HG02981 (cell line): ENCODE data around the gene NTF4.

Experiments used
- ATAC-seq: cut with Tn5 transposase; IDR thresholded peaks from one replicate; pipeline ENCODE4 v1.9.1; 2021; ENCODE audit warnings: mild to moderate bottlenecking, moderate library complexity; ENCODE audit not compliant: unreplicated experiment

NTF4 gene

GRCh38 chr19:49064768-49065611, at the start of gene NTF4:
TSS of gene NTF4 (minus strand) at chr19:49064818. CDS start at chr19:49061997, 2,821 bp downstream.
- no peak for ATAC-seq

- peak; percentile 43 for ATAC-seq
Observed at GRCh38 chr19:49113762-49114629, 49.4 kb upstream of the NTF4 start, which contains the start of gene LIN7B. TSS of gene LIN7B (plus strand) at chr19:49114370. CDS start at chr19:49114405, 35 bp downstream.

DNA sequence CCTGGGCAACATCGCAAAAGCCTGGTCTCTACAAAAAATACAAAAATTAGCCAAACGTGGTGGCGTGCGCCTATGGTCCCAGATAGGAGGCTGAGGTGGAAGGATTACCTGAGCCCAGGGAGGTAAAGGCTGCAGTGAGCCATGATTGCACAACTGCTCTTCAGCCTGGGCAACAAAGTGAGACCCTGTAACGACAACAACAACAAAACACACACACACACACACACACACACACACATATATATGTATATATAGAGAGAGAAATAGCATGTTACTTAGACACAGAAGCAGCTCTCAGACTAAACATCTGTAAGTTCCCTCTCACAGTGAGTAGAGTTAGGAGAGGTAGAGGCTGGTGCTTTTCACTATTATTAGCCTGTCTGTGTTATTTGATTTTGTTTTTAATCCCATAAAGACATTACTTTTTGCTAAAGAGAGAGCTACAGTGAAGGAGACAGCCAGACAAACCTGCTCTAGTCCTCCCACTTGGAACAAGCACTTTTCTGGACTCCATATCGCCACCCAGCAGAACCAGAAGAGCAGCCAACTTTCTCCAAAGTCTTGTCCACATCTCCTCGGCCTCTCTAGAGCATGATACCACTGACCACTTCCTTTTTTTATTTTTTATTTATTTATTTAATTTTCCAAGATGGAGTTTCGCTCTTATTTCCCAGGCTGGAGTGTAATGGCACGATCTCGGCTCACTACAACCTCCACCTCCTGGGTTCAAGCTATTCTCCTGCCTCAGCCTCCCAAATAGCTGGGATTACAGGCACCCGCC, 46.8 kb upstream of the NTF4 start:
- ATAC-seq, result no peak

DNA sequence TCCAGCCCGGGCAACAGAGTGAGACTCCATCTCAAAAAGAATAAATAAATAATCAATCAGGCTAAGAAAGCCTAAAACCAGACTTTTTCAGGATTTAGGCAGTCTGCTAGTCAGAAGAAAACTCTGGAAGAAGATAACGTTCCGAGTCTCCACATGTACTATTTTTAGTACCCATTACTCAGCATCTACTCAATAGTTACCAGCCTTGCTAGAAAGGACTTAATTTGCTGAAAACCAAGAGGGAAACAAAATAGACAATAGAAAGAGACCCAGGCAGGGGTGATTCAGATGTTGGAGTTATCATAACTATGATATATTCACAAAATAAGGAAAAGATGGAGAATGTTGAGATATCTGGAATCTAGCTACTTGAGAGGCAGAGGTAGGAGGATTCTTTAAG, 45.9 kb upstream of the NTF4 start:
- ATAC-seq, result no peak

GRCh38 chr19:49109569-49110233, 45.1 kb upstream of the NTF4 start:
- ATAC-seq, result no peak

GRCh38 chr19:49109051-49109450, 44.4 kb upstream of the NTF4 start:
- no peak for ATAC-seq

DNA sequence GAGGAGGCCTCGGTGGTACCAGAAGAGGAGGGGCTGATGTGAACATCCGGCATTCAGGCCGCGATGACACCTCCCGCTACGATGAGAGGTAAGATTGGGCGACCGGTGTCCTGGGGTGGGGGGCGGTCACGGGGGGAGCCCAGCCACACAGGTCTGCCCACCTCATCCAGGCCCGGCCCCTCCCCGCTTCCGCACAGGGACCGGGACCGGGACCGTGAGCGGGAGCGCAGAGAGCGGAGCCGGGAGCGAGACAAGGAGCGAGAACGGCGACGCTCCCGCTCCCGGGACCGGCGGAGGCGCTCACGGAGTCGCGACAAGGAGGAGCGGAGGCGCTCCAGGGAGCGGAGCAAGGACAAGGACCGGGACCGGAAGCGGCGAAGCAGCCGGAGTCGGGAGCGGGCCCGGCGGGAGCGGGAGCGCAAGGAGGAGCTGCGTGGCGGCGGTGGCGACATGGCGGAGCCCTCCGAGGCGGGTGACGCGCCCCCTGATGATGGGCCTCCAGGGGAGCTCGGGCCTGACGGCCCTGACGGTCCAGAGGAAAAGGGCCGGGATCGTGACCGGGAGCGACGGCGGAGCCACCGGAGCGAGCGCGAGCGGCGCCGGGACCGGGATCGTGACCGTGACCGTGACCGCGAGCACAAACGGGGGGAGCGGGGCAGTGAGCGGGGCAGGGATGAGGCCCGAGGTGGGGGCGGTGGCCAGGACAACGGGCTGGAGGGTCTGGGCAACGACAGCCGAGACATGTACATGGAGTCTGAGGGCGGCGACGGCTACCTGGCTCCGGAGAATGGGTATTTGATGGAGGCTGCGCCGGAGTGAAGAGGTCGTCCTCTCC, 43.2 kb upstream of the NTF4 start:
- ATAC-seq, result no peak

DNA sequence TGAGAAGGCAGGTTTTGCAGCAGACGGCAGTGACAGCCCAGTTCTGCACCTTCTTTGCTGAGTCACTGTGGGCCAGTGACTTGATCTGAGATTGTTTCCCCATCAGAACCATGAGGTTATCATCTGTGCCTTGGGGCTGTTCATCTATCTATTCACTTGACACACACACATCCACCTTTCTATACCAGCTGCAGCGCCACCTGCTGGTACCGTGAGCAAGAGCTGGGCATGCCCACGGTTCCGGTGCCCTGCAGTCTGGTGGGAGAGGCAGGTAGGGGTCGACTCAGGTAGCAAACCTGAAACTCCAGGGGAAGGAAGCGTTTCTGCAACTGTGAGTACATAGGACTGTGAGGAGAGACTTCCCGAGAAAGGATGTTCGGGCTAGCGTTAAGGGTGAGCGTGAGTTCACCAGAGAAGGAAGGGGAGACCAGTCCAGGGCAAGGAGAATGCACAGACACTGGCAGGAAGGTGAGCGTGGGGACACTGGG, 42.1 kb upstream of the NTF4 start:
- ATAC-seq, result no peak

DNA sequence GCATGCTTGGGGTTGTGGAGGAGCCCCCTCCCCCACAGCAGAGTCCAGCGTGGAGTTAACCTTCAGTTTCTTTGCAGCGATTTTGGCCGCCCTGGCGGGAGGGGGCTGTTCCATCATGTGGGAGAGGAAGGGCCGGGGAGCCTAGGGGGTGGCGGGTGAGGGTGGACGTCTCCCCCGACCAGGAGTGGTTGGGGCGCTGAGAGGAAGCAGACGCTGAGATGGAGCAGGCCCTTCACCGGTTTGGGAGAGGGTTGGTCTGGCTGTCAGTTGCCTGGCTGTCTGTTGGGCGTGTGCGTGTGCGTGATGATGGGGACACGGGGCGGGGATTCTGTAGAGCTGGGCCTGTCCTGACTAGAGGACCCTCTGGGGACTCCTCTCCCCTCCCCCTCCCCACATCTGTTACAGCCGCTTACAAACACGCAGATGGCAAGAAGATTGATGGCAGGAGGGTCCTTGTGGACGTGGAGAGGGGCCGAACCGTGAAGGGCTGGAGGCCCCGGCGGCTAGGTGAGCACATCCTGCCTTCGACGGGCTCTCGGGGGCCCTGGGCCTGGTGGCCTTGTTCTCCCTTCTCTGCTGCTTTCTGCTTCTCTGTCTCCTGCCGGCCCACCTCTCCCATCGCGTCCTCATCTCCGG, 39.7 kb upstream of the NTF4 start:
- ATAC-seq, result no peak

- ATAC-seq, result no peak
Observed at GRCh38 chr19:49103331-49104085, 38.9 kb upstream of the NTF4 start.

DNA sequence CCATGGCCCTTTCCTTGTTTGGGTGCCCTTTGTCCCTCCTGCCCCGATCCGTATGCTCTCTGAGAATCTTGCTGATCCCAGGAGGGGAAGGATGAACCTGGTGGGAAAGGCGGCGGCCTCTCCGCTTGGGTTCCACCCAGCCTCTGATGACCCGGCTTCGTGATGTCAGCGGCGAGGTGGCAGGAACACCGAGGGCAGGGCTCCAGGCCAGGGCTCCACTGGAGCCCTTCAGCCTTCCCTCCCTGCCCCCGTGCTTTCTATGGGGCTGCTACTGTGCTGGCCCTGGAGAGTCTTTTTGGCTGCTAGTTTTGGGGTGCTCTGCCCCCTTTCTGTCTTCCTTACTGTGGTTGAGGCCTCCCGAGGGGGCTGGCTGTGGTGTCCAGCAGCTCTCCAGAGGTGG, 37.7 kb upstream of the NTF4 start:
- ATAC-seq, result no peak

DNA sequence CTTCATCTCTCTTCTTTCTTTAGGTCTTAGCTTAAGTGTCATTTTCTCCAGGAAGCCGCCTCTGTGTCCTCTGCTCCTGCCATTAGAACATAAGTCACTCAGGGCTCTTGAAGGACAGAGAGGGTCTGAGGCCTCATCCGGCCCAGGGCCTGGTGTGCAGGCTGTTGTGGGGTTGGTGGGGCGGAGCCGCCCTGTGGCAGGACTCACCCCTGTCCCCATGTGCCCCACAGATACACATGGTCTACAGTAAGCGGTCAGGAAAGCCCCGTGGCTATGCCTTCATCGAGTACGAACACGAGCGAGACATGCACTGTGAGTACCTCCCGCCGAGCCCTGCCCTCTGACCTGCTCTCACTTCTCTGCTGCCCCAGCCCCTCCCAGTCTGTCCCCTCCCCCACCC, 36.5 kb upstream of the NTF4 start:
- ATAC-seq, result no peak

GRCh38 chr19:49098795-49099194, 34.2 kb upstream of the NTF4 start:
- no peak for ATAC-seq

GRCh38 chr19:49097453-49098288, 33.1 kb upstream of the NTF4 start:
- no peak for ATAC-seq

DNA sequence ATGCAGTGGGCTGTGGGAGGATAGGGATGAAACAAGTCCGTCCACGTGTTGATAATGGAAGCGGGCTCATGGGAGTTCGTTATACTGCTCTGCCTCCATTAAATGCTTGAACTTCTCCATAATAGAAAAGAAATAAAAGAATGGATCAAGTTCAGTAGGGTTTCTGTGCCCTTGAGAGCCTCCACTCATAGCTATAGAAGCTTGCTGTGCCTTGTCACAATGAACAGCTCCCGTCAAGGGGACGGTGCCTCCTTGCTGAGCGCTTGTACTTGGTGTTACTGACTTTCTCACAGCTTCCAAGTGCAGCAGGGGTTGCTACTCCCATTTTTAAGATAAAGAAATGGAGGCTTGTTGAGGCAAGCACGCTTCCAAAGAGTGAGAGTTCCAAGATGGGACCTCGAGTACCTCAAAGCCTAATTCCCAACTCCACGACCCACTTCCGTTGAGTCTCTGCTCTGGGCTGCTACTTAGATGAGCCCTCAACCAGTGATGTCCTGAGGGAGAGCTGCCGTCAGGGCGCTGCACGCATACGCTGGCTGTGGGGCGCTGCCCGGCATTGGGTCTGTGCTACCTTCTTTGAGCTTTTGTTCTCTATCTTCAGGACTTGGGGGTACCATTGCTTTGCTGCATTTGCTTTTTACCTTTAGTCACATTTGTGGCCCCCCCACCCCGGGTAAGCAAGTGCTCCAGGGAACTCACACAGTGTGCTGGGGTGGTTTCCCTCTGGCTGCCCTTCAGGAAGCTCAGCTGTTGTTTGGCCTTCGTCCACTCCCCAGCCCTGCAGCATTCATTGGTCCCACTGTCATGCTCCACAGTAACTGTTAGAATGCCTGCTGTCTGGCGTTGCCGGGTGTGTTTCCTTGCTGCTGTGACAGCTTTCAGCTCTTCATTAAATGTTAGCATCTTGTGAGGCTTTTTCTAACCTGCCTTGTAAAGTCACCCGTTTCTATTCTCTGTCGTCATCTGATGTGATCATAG, 30.2 kb upstream of the NTF4 start:
- no peak for ATAC-seq

DNA sequence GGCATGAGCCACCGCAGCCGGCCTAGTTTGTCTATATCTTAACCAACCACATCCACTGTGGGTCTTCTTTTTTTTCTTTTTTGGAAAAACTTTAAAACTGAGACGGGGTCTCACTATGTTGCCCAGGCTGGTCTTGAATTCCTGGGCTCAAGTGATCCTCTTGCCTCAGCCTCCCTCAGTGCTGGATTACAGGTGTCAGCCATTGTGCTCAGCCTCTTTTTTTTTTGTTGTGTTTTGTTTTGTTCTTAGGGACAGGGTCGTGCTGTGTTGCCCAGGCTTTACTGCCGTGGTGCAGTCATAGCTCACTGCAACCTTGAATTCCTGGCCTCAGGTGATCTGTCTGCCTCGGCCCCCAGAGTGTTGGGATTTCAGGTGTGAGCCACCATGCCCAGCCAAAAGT, 28.1 kb upstream of the NTF4 start:
- ATAC-seq, result no peak
